Myocyte (in vitro differentiated cells): ENCODE data around the gene LBR. TPM values are rescaled to one million over a fixed set of nuclear protein-coding genes. Genes with fewer than 3 reads are reported as not detected.
A peak's percentile ranks its signal among the peaks of the same experiment; 100 is the strongest.
"Not testable (repeated sequence)": the region's sequence is repeated elsewhere in the genome, so short reads cannot be mapped to it uniquely, and the experiment has no call there.

Experiments
- DNase-seq: peaks from one replicate; pipeline ENCODE4 v3.0.0-alpha.2; 2012; ENCODE audit warnings: low read depth
- total RNA-seq: library from RNA; depleted of rRNA; stranded (reverse); fragments of >200 nt; gene quantifications from 2 replicates; pipeline ENCODE4 v1.2.3, GENCODE V29; 2014

LBR gene
- total RNA-seq, 1 donor from 2014 or later = 13.7 TPM

GRCh38 chr1:225423518-225423855 lies 4.4 kb downstream of the LBR start:
- no peak for DNase-seq

GRCh38 chr1:225422795-225423517 lies 4.9 kb downstream of the LBR start:
- DNase-seq = no peak

- no peak for DNase-seq
Observed at GRCh38 chr1:225422031-225422605, 5.7 kb downstream of the LBR start.

GRCh38 chr1:225418598-225418997 lies 9.2 kb downstream of the LBR start:
- no peak for DNase-seq

GRCh38 chr1:225418059-225418458 lies 9.8 kb downstream of the LBR start:
- no peak for DNase-seq

GRCh38 chr1:225415967-225416745 lies 11.7 kb downstream of the LBR start:
- DNase-seq = no peak

- no peak for DNase-seq
Observed at GRCh38 chr1:225415307-225415706, 12.5 kb downstream of the LBR start.

- DNase-seq = no peak
Observed at GRCh38 chr1:225413708-225414375, 14.0 kb downstream of the LBR start.

- DNase-seq = no peak
Observed at GRCh38 chr1:225412803-225413351, 15.0 kb downstream of the LBR start.

GRCh38 chr1:225412321-225412720 lies 15.5 kb downstream of the LBR start:
- DNase-seq = no peak

GRCh38 chr1:225410036-225410435 lies 17.8 kb downstream of the LBR start:
- DNase-seq = peak; percentile 5

- DNase-seq = no peak
Observed at GRCh38 chr1:225409051-225409450, 18.8 kb downstream of the LBR start.

- DNase-seq = no peak
Observed at GRCh38 chr1:225408249-225408648, 19.6 kb downstream of the LBR start.

- DNase-seq = no peak
Observed at GRCh38 chr1:225407755-225408154, 20.1 kb downstream of the LBR start.

- DNase-seq = no peak
Observed at GRCh38 chr1:225406976-225407725, 20.7 kb downstream of the LBR start.

GRCh38 chr1:225400968-225401367 lies 26.9 kb downstream of the LBR start:
- no peak for DNase-seq

- no peak for DNase-seq
Observed at GRCh38 chr1:225396357-225396756, 31.5 kb downstream of the LBR start.

GRCh38 chr1:225389843-225390242 lies 38.0 kb downstream of the LBR start:
- DNase-seq = no peak

- DNase-seq = no peak
Observed at GRCh38 chr1:225388372-225388771, 39.5 kb downstream of the LBR start.

- not testable (repeated sequence) for DNase-seq
Observed at GRCh38 chr1:225386860-225387259, 41.0 kb downstream of the LBR start.

- no peak for DNase-seq
Observed at GRCh38 chr1:225380691-225381090, 47.1 kb downstream of the LBR start.
